VCaP (cell line): ENCODE results near the gene GRIP2.

Experiments used
- H3K27ac ChIP-seq: fragments of 450-650 bp; 2 replicates; pipeline ENCODE4 v1.5.1; 2017
- TF ChIP-seq, protein P1 (sequence below): fragments of 450-650 bp; conservative IDR thresholded peaks from 2 replicates; pipeline ENCODE4 v1.5.1; 2017; ENCODE audit warnings: mild to moderate bottlenecking, moderate library complexity

Gene GRIP2

GRCh38 chr3:14581334-14582044 lies 41.3 kb upstream of the GRIP2 start:
- no peak overlapping the region for H3K27ac ChIP-seq
- TF ChIP-seq, protein P1, sequence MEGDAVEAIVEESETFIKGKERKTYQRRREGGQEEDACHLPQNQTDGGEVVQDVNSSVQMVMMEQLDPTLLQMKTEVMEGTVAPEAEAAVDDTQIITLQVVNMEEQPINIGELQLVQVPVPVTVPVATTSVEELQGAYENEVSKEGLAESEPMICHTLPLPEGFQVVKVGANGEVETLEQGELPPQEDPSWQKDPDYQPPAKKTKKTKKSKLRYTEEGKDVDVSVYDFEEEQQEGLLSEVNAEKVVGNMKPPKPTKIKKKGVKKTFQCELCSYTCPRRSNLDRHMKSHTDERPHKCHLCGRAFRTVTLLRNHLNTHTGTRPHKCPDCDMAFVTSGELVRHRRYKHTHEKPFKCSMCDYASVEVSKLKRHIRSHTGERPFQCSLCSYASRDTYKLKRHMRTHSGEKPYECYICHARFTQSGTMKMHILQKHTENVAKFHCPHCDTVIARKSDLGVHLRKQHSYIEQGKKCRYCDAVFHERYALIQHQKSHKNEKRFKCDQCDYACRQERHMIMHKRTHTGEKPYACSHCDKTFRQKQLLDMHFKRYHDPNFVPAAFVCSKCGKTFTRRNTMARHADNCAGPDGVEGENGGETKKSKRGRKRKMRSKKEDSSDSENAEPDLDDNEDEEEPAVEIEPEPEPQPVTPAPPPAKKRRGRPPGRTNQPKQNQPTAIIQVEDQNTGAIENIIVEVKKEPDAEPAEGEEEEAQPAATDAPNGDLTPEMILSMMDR: no peak

DNA sequence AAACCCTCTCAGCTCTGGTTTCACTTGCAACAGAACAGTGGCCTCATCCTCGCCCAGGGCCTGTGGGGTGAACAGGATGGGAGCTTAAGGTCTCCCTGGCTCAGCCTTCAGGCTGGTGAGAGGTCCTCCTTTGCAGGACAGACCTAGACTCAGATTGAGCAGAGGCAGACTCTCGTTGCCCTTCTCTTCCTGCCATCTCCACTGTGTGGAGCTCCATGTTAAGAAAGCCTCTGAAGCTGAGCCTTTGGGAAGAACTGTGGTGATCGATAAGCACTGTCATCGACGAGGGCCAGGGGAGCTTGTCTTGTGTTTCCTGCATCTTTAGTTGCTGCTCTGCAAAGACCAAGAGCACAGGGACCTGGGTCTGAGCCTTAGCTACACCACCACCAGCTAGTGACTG lies 37.8 kb upstream of the GRIP2 start:
- no peak overlapping the region for H3K27ac ChIP-seq
- TF ChIP-seq, protein P1: peak; percentile 16; the same call in 1 of the 2 replicates

DNA sequence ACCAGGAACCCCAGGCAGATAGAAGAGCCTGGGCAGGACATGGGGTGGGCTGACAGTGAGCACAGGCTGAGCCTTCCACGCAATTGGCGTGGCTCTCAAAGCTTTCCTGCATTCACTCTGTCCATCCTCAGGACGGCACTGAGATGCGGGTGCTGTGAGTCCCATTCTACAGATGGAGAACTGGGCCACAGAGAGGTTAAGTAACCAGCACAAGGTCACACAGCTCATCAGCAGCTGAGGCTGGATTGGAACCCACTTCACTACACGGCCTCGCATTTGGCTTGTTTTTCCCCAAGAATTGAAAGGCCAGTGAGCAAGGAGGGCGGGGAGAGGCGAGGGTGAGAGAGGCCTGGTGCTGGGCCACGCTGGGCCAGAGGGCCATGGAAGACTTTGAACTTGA lies 36.0 kb upstream of the GRIP2 start:
- TF ChIP-seq, protein P1: no peak
- H3K27ac ChIP-seq: no peak overlapping the region

DNA sequence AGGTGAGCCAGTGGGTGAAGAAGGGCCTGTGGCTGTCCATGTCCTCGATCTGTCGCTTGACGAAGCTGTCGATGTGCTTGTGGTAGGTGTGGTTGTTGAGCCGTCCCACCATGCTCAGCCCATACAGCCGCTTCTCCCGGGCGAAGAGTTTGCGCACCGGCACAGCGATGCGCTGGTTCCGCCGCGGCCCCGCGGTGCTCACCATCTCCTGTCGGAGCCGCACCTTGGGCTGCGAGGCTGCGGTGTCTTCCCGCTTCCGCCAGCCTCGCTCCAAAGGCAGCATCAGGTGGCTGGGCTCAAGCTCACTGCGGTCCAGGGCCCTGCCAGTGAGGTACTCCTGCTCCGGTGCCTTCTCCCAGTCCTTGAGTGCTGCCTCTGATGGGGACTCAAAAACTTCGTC lies 34.0 kb upstream of the GRIP2 start:
- TF ChIP-seq, protein P1: no peak

DNA sequence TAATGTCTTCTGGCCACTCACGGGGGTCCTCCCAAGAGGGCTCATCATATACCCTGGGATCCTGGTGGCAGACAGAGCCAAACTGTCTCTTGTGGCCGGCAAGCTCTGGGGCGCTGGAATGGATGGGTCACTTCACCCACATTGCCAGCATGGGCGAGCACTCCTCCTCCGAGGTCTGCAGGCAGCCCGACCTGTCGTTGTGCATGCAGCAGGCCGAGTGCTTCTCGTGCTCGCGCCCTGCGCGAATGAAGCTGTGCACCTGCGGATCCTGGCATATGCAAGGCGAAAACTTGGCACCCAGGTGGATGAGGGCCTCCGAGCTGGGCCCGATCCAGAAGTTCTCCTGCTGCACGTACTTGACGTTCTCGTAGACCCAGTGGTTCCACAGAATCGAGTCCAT lies 33.6 kb upstream of the GRIP2 start:
- TF ChIP-seq, protein P1: no peak
- H3K27ac ChIP-seq: no peak overlapping the region

More for the DNA sequence above, 34.0 kb upstream of the GRIP2 start:
- H3K27ac ChIP-seq: no peak overlapping the region

GRCh38 chr3:14570864-14571263 lies 30.7 kb upstream of the GRIP2 start:
- TF ChIP-seq, protein P1: no peak
- no peak overlapping the region for H3K27ac ChIP-seq

GRCh38 chr3:14570089-14570488 lies 29.9 kb upstream of the GRIP2 start:
- TF ChIP-seq, protein P1: no peak
- H3K27ac ChIP-seq: no peak overlapping the region
